ENCODE data around the gene HTATIP2.
"Not testable (repeated sequence)": the region's sequence is repeated elsewhere in the genome, so short reads cannot be mapped to it uniquely, and the experiment has no call there.

The HTATIP2 gene

DNA sequence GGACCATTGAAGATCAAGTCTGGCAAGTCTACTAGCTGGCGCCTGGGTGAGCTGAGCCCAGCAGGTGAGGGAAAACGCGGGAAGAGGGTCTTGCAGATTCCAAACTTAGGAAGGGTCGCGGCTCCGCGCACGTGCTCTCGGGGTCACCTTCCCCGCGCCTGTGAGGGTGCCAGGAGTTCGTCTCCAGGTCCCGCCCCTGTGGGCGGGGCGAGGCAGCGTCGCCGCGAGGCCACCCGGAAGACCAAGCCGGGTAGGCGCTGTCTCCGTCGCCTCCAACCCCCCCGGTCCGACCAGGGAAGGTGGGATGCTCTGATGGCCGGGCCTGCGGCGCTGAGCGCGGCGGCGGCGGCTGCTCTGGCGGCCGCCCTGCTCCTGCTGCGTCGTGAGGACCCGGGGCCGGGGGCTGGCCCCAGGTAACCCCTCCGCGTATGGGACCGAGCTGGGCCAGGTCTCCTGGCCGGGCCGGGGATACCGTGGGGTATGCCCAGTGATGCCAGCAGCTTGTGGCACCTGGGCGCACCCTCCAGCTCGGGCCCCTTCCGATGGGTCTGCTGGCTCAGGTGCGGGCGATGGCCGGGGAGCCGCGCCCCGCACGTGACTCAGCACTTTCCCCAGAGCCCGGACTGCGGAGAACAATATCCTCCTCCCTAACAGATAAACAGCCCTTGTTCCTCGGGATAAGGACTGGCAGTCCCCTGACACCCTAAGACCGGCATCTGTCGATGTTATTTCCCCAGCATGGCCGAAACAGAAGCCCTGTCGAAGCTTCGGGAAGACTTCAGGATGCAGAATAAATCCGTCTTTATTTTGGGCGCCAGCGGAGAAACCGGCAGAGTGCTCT lies at the start of gene HTATIP2:
Gene HTATIP2 (plus strand): TSS at position 215 of the 841 bp plus-strand sequence. CDS start 524 bp downstream, at position 739.
- DNase-seq = peak; percentile 73

DNA sequence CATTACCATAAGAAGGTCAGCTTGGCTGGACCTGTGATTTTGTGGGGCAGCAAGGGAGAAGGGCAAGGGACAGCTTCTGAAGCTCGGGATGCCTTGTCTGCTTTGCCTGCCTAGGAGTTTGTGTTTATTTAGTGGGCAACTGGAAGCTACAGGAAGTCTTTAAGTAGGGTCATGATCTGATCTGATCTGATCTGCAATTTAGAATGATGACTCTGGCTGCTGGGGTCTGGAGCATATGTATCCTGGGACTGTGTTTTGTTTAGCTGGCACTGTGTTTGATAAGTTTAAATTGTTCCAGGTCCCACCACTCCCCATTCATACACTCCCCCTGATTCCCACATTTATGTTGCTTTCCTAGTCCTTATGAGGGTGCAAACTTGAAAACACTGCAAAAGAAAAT lies 47.7 kb upstream of the HTATIP2 start:
- no peak for DNase-seq

DNA sequence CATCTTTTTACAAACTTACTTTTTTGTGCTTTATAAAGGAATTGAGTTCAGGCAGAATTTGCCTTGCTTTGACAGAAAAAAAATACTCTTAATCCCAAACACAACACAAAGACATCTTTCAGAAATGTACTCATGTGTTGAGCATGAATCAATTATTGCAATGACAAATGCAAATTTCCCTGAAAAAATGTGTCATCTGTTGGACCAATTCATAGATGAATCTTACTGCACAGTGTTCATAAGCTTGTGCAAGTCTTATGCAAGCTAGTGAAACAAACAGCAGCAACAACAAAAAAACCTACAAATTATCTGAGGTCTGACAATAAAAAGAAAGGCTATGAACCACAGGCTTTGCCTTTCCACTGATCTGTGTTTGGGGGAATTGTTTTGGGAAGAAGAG lies 42.3 kb upstream of the HTATIP2 start:
- no peak for DNase-seq

DNA sequence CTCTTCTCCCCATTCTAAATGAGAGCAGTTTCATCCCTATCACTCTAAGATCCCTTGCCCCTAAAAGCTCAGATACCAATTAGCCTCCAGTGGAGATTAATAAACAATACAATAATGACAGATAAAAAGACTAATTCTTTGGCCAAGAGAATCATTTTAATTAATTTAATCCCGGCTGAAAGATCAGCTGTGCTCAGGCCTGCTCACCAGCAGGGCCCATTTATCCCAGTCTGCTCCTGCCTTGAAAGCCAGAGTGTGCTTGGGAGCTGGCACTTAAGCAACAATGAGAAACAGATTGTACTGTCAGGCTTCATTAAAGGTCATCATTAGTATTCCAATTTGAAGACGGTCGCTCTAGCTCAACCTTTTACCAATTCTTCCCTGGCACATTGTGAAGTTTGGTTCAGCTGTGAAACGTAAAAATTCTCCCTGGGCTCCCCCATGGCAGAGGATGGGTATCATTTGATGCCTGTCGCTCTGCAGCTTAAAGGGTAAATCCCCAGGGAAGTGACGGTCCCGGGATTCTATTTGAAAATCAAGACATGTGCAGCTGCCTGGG lies 36.1 kb upstream of the HTATIP2 start:
- DNase-seq = no peak

DNA sequence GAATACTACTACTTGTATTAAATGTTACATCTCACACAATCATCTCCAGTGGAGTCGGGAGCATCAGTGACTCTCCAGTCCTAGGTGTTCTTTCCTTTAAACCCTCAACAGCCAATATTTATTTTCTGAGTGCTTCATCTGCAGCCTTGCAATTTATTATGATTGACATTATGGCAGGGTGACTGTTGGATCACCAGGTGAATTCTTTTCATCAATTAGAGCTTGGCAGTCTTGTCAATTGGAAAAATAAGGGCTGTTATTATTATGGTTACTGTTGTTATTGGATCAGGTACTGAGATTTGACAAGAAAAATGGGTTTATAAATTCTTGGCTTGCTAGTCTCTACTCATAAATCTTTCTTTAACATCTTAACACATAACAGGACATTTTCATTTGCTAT lies 27.5 kb upstream of the HTATIP2 start:
- no peak for DNase-seq

DNA sequence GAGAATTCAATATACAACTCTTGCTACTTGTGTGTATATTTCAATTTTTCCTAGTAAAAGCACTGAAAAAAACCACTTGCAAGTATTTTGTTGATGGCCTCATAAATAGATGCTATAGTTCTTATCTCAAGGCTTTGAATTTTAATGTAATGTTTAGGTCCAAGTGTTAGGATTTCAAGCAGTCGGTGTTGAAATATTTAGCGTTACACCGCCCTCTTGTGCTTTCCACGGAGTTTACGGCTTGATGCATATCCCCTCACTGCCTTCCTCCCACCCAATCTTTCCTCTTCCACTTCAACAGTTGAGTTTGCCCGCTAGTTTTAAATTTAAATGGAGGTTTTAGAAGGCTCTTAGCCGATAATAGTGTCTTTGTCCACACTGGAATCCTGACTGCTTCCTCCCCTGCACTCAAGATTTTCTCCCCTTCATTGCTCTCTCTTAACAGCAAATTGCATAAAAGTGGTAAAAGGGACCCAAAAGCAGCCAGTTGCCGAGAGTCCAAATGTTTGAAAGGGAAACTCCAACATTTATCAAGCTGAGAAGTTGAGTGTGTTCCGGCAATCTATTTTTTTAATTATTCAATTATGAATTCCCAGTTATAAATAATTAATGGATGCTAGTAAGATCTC lies 25.9 kb upstream of the HTATIP2 start:
- DNase-seq = peak; percentile 56

DNA sequence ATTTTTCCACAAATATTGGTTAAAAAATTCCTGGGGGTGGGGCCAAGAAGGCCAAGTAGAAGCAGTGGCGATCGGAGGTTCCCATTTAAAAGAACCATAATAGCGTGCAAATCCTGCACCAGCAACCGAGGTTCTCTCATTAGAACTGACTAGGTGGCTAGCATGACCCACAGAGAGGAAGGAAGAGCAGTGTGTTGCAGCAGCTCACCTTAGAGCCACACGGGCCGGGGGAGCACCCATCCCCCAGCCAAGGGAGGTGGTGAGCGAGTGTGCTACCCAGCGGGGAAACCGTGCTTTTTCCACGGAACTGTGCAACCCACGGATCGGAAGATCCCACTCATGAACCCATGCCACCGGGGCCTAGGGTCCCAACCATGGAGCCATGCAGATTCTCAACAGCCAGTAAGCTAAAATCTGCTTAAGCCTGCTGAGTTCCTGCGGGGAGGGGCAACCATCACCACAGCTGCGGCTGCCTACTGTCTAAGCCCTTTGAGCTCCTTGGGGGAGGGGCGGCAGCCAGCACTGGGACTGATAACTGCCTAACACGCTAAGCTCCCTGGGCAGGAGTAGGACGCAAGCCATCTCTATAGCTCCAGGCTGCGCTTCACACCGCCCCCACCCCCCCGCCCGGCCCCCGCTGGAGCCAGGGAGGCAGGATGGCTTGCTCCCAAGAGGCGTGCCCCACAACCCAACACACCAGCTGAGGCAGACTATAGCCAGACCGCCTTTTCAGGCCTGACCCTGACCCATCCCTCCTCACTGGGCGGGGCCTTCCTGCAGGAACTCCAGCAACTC lies 21.0 kb upstream of the HTATIP2 start:
- no peak for DNase-seq

DNA sequence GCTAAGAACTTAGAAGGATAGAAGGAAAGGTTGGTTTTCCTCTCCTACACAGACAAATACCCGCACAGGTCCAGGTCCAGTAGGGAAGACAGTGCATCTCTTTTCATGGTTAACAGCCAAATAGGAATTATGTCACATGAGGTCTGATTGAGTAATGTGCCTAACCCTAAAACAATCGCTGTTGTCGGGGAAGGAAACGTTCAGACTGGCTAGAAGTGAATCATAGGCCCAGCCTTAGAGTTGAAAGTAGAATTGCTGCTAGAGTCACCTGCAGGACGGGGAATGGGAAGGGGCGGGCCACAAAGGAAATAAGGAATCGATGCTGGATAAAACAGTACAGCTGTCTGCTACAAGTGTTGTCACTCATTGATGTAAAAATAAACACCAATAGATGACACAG lies 12.4 kb upstream of the HTATIP2 start:
- no peak for DNase-seq

DNA sequence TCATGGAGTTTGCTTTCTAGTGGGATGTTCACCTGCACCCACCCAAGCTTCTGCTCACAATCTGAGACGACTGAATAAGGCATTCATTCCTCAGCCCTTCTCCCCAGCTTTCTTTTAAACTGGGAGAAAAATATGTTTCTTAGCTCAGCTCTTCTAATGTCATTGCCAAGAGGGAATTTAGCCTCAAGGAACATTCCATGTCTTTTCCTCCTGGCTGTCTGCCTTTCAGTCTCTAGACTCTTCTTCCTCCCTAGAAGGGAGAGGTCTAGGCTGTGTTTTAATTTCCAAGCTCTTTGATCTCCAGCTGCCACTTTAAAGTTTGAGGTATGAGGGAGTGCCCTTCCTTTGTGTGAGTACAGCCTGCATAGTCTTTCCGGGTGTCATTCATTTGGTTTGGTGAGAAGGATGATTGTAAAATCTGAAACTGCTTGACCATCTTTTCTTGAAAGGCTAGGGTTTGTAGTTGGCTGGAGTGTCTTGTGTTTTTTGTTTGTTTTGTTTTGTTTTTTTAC lies 11.7 kb upstream of the HTATIP2 start:
- DNase-seq = no peak

DNA sequence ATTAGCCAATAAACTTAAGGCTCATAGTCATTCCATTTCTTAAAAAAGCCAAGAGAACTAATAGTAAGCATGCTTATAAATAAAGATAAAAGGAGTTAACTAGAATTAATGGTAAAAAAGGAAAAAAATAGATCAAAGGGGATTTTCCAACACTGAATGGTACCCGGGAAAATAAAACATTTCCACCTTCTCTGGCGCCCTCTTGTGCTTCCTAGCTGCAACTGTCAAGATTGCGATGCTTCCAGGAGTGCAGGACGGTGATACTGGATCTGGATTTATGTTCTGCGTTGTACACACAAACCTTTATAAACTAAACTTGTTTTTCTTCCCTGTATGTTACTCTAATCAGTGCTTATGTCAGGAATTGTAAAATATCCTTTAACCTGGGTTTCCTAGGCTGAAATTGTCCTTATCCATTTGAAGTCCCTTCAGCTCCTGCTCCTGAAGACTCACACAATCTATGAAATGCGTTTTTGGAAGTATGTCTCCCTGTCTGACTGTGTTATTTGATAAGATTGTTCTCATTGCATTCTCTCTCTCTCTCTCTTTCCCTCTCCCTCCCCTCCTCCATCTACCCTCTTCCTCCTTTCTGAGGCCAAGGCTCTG lies 9.6 kb upstream of the HTATIP2 start:
- peak; percentile 73 for DNase-seq

DNA sequence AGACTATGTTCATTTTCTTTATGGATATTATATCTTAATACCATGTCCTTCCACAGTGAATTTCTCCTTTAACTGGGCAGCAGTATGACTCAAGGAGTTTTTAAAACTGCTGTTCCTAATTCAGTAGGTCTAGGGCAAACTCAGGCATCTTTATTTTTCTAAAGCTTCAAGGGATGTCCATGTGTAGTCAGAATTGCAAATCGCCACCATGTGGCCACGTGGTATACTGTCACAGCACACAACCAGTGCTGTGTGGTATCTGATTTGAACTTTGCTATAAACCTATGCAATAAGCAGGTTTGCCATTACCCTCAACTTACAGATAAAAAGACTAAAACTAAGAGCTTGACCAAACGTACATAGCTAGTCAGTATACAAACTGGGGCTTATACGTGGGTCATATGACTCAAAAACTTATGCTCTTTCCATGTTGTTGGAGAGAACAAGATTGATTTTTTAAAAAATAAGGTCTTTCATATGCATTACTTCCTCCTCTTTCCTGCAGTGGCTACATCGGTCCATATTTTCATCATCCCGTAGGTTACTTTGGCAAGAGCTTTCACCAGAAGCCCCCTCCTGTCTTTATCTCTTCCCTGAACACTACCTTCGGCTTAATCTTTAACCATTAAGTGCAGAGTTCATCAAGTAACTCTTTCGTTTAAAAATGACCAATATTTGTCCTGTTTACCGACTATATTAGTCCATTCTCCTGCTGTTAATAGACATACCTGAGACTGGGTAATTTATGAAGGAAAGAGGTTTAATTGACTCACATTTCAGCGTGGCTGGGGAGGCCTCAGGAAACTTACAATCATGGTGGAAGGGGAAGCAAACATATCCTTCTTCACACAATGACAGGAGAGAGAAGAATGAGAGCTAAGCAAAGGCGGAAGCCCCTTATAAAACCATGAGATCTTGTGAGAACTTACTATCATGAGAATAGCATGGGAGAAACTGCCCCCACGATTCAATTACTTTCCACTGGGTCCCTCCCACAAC lies 8.0 kb upstream of the HTATIP2 start:
- peak; percentile 35 for DNase-seq

DNA sequence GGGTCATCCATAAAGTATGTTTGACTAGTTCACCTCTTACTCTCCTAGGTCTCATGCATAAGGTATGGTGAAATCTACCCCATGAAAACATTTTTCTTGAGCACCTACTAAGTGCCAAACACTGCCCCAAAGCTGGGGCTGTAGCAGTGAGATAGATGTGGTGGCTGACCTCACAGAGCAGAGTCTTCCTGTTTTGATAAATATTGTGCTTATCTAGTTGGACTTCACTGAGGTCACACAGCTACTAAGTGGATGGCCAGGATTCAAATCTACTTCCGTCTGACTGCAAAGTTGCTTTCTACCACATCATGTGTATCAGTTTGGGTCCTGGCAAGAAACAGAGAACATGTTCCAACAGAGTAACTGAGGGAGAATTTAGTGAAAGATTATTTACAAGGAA lies 6.4 kb upstream of the HTATIP2 start:
- no peak for DNase-seq

DNA sequence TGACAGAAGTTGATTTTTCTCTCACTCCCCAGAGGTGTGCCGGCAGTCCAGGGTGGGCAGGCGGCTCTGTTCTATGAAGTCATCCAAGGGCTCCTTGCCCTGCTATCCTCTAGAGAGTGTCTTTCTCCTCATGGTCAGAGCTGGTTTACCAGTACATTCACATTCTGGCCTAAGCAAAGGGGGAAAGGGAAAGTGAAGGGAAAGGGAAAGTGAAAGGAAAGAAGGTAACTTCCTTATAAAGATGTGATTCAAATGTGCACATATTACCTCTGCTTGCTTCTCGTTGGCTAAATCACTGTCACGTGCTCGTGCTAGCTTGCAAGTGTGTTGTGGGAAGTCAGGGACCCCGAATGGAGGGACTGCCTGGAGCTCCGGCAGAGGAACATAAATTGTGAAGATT lies 2.9 kb upstream of the HTATIP2 start:
- DNase-seq = no peak

DNA sequence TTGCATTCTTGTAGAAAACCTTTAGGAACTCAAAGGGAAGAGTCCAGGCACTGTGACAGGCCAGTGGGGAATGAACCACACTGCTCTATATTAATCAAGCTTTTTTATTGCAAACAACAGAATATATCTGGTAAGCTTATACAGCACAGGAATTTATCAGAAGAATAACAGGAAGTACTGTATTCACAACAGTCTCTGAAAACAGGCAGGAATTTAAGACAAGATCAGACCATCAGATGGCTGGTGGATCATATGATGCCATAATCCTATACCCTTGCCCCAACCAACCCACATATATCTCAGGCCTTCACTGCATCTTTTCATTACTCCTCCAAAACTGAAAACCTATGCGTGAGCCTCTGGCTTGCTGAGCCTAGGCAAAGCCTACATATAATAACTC lies 1.0 kb upstream of the HTATIP2 start:
- no peak for DNase-seq

DNA sequence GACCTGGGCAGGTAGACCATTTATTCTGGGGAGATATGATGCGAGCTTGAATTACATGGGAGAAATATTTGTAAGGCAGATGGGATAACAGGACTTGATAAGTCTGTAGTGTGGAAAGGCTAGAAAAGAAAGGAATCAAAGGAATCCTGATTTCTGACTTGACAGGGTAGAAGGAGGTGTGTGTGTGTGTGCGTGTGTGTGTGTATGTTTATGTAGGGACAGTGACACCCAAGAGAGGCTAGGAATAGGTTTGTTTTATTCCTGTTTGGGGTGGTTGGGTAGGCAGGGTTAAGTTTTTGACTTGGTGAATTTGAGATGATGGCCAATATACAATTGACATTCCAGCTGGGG lies 390 bp upstream of the HTATIP2 start:
- DNase-seq = no peak

DNA sequence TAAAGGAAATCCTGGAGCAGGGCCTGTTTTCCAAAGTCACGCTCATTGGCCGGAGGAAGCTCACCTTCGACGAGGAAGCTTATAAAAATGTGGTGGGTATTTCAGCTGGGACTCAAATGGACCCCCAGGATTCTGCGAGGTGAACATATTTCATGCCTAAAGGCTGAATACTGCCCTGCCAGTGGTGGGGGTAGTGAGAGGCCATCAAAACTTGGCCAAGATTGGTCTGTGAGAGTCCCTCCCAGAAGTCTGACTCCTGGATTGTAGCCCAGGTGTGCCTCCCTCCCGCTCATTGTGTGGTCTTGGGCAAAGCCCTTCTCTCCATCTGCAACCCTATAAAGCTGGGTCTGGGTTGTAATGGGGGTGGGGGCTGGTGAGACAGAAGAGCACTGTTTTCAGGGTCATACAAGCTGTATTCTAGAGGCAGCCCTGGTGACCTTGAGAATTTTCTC lies 853 bp downstream of the HTATIP2 start:
- DNase-seq = peak; percentile 61

DNA sequence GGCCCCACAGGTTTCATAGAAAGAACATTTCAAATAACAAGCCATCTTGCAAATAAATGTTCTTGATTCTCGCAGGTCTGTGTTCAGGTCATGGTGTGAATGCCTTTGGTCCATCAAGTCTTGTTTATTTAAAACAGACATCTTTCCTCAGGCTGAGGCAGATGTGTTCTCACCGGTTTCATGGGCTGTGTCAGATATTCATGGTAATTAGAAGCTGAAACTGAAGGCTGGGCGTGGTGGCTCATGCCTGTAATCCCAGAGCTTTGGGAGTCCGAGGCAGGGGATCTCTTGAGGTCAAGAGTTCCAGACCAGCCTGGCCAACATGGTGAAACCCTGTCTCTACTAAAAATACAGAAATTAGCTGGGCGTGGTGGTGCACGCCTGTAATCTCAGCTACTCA lies 2.0 kb downstream of the HTATIP2 start:
- not testable (repeated sequence) for DNase-seq

DNA sequence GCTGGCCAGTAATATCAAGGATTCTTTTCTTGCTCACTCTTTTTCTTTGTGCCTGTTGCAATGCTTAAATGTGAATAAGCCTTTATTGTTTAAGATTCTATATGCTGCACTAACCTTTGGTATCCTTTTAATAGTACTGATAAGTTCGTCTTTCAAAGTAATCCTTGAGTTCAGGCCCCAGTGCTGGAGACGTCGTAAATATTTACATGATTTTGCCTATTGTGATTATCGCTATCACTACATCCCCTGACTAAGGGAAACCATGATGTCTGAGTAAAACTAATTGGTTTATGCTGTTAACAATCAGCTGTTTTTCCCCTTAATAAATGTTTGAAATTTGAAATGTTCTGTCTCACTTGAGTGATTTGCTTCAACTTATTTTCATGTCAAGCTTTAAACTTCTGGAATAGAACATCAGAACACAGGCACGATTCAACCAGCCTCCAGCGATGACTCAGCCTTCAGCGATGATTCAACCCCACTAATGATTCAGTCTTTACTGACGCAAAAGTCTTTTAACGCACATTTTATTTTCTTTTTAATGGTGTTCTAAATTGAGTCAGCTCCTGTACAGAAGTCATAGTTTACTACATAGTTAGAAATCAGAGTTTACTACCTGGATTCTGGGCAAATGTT lies 3.9 kb downstream of the HTATIP2 start:
- peak; percentile 59 for DNase-seq

DNA sequence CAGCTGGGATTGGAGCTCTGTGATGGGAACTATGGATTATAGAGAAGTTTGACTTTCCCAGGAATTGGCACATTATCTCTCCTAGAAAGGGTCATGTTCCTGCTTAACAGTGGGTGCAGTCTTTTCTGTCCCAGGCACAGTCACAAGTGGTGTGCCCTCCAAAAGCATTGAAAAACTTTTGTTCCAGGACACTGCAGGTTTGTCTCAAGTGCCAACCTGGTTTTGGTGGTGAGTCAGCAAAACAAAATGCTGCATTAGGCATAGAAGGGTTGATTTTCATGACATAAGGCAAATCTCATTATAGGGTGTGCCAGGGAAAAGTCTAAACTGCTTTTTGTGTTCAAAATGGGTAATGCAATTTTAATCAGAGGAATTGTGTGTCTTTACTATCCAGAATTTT lies 4.9 kb downstream of the HTATIP2 start:
- peak; percentile 37 for DNase-seq

DNA sequence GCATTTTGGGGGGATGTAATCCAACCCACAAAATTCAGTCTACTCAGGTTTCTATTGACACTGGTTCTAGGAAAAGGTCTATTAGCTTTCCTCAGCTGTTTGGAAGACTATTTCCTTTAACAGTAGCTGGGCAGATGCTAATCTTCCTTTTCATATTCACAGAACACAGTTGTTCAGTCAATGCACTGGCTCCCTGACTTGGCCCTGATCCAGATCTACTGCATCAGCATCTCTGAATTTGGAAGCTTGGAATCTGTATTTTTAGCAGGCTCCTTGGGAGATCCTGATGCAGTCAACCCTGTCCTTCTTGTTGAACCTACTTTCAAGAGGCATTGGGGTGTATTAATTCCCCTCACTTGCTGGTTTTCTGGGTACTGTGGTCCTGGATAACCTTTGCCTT lies 6.3 kb downstream of the HTATIP2 start:
- no peak for DNase-seq

DNA sequence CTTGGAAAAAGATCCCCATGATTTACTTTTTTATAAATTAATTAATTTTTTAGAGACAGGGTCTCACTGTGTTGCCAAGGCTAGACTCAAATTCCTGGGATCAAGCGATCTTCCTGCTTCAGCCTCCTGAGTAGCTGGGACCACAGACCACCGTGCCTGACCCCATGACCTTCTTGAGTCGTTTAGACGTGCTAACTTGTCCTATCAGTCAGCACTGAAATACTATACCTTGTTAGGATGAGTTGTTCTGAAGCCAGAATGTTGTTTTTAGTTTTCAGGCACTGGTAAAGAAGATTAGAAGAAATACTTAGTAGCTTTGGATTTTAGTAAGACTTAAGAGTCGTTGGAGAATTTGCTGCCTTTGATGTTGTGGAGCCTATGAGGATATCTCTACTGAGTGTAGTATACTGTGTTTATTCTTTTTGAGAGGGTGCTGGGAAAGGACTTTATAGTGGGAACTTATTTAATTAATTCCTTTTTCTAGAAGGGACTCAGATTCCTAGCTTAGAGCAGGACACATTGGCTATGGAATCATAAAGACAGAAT lies 8.6 kb downstream of the HTATIP2 start:
- no peak for DNase-seq

Measured in midbrain (tissue), 1 donor.